Parathyroid adenoma (tissue), 2 donors: ENCODE measurements around the gene CAPZB.

Source experiments
- H2AFZ ChIP-seq: fragments of 300-600 bp; sonication (generic); one replicate; pipeline ENCODE4 v1.7.0; 2017; ENCODE audit warnings: antibody characterized with exemption, mild to moderate bottlenecking
- H3K27ac ChIP-seq: fragments of 300-600 bp; sonication (generic); one replicate; pipeline ENCODE4 v1.7.0; 2017
- H3K27me3 ChIP-seq: fragments of 300-600 bp; sonication (generic); one replicate; pipeline ENCODE4 v1.7.0; 2017; ENCODE audit warnings: low read length; ENCODE audit not compliant: control insufficient read depth, insufficient read depth
- H3K36me3 ChIP-seq: fragments of 300-600 bp; sonication (generic); one replicate; pipeline ENCODE4 v1.7.0; 2017; ENCODE audit warnings: low read length; ENCODE audit not compliant: control insufficient read depth, insufficient read depth
- H3K4me1 ChIP-seq: fragments of 300-600 bp; sonication (generic); one replicate; pipeline ENCODE4 v1.7.0; 2017; ENCODE audit warnings: control low read depth
- H3K4me2 ChIP-seq: fragments of 300-600 bp; sonication (generic); one replicate; pipeline ENCODE4 v1.7.0; 2017; ENCODE audit warnings: low read length
- H3K4me3 ChIP-seq: fragments of 300-600 bp; sonication (generic); one replicate; pipeline ENCODE4 v1.7.0; 2017; ENCODE audit warnings: low read depth, low read length
- H3K79me2 ChIP-seq: fragments of 300-600 bp; sonication (generic); one replicate; pipeline ENCODE4 v1.7.0; 2017; ENCODE audit warnings: control low read depth
- H3K9ac ChIP-seq: fragments of 300-600 bp; sonication (generic); one replicate; pipeline ENCODE4 v1.7.0; 2017; ENCODE audit warnings: mild to moderate bottlenecking
- H3K9me3 ChIP-seq: fragments of 300-600 bp; sonication (generic); one replicate; pipeline ENCODE4 v1.7.0; 2017; ENCODE audit warnings: low read length; ENCODE audit not compliant: control insufficient read depth
- TF ChIP-seq, protein P1 (sequence below): fragments of 300-600 bp; sonication (generic); IDR thresholded peaks from one replicate; pipeline ENCODE4 v1.7.0; 2017; ENCODE audit warnings: antibody characterized with exemption, mild to moderate bottlenecking
- donor health status: primary hyperparathyroidism.

The CAPZB gene

DNA sequence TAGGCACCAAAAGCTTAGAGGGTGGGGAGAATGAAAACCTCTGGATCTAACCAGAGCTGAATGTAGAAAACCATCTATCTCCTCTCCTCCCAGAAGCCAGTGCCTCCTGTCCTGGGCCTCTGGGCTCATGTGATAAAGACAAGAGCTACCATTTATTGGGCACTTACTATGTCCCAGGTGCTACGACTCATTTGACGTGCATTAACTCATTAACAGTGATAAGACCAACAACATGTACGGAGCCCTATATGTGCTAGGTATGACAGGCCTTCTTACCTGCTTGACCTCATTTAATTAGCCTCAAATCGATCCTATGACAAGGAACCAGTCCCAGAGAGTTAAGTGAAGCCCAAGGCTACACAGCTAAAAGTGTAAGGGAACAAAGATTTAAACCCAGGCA, 19.7 kb downstream of the CAPZB start:
- TF ChIP-seq, protein P1, sequence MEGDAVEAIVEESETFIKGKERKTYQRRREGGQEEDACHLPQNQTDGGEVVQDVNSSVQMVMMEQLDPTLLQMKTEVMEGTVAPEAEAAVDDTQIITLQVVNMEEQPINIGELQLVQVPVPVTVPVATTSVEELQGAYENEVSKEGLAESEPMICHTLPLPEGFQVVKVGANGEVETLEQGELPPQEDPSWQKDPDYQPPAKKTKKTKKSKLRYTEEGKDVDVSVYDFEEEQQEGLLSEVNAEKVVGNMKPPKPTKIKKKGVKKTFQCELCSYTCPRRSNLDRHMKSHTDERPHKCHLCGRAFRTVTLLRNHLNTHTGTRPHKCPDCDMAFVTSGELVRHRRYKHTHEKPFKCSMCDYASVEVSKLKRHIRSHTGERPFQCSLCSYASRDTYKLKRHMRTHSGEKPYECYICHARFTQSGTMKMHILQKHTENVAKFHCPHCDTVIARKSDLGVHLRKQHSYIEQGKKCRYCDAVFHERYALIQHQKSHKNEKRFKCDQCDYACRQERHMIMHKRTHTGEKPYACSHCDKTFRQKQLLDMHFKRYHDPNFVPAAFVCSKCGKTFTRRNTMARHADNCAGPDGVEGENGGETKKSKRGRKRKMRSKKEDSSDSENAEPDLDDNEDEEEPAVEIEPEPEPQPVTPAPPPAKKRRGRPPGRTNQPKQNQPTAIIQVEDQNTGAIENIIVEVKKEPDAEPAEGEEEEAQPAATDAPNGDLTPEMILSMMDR, result no peak
- no peak overlapping the region for H3K27ac ChIP-seq
- no peak overlapping the region for H3K4me3 ChIP-seq
- H3K36me3 ChIP-seq, result no peaks in the 10 kb centered on the region
- peaks cover 35% of the 10 kb centered on the region for H3K79me2 ChIP-seq
- no peaks in the 10 kb centered on the region for H3K4me1 ChIP-seq
- H3K4me2 ChIP-seq, result no peak overlapping the region
- no peaks in the 10 kb centered on the region for H3K27me3 ChIP-seq
- H2AFZ ChIP-seq, result no peak overlapping the region
- H3K9ac ChIP-seq, result no peak overlapping the region
- H3K9me3 ChIP-seq, result no peaks in the 10 kb centered on the region

DNA sequence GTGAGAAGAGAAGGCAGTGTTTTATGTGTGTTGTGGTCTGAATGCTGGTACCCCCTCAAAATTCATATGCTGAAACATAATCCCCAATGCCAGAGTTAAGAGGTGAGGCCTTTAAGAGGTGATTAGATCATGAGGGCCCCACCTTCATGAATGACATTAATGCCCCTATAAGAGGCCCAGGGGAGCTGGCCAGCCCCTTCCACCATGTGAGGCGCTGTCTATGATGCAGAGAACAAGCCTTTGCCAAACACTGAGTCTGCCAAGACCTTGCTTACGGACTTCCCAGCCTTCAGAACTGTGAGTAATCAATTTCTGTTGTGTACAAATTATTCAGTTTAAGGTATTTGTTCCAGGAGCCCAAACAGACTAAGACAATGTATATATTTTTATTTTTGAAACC, 20.2 kb downstream of the CAPZB start:
- H3K4me2 ChIP-seq, result no peak overlapping the region
- H3K27me3 ChIP-seq, result no peaks in the 10 kb centered on the region
- H3K79me2 ChIP-seq, result peaks cover 34% of the 10 kb centered on the region
- H3K9ac ChIP-seq, result no peak overlapping the region
- no peaks in the 10 kb centered on the region for H3K9me3 ChIP-seq
- TF ChIP-seq, protein P1, result no peak
- no peak overlapping the region for H2AFZ ChIP-seq
- H3K4me1 ChIP-seq, result no peaks in the 10 kb centered on the region
- H3K4me3 ChIP-seq, result no peak overlapping the region
- H3K27ac ChIP-seq, result no peak overlapping the region
- H3K36me3 ChIP-seq, result no peaks in the 10 kb centered on the region

DNA sequence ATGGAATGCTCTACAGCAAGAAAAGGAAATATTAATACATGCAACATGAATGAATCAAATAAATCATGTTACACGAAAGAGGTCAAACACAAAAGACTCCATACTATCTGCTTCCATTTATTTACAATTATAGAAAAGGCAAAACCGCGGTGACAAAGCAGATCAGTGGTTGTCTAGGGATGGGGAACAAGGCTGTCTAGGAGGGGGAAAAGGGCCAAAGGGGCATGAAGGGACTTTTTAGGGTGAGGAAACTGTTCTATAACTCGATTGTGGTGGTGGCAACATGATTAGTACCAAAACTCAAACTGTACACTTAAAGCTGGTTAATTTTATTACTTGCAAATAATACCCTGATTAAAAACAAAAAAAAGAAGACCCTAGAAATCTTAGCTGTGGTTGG, 20.6 kb downstream of the CAPZB start:
- Histone ChIP-seq H3K27me3 (no peaks in the 10 kb centered on the region), H3K4me2 (no peak overlapping the region), H3K79me2 (peaks cover 36% of the 10 kb centered on the region), H3K36me3 (no peaks in the 10 kb centered on the region), H3K4me3 (no peak overlapping the region), H3K9ac (no peak overlapping the region), H3K9me3 (no peaks in the 10 kb centered on the region), H3K27ac (no peak overlapping the region), H3K4me1 (no peaks in the 10 kb centered on the region), H2AFZ (no peak overlapping the region)
- TF ChIP-seq, protein P1, result no peak

DNA sequence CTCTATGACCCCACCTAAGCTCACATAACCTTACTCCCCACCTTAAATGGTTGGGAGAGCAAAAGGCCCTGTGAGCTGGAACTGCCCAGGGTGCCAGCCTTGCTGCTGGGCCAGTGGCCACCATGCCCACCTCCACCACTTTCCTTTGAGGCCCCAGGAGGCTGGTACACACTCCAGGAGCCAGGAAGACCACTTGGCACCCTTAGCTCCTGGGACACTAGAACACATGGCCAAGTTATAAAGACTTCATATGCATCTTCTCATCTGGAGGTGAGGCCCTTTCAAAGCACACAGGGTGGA, 21.9 kb downstream of the CAPZB start:
- Histone ChIP-seq H3K4me1 (no peaks in the 10 kb centered on the region), H3K27ac (no peak overlapping the region), H3K4me2 (no peak overlapping the region)

More for the DNA sequence above, 21.9 kb downstream of the CAPZB start:
- Histone ChIP-seq H3K27me3 (no peaks in the 10 kb centered on the region), H3K4me3 (no peak overlapping the region), H3K9me3 (no peaks in the 10 kb centered on the region), H3K79me2 (peaks cover 33% of the 10 kb centered on the region), H2AFZ (no peak overlapping the region), H3K9ac (no peak overlapping the region), H3K36me3 (no peaks in the 10 kb centered on the region)
- TF ChIP-seq, protein P1, result no peak
